ENCODE results near the gene POLR1C.

Gene POLR1C

DNA sequence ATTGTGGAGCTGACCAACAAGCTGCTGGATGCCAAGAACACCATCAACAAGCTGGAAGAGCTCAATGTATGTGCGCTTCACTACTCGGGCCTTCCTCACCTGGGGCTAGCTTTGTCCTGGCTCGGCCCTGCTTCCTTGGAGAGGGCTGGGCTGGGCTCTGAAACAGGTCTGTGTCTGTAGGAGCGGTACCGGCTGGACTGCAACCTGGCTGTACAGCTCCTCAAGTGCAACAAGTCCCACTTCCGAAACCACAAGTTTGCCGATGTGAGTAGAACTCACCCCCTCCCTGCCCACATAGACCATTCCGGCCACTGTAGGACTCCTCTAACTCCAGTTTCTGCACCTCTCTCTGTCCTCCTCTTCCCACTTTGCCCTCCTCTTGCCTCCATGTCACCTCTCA lies 13.4 kb upstream of the POLR1C start:
- H3K4me1 ChIP-seq (ENCODE audit: control insufficient read depth in 1 of 2, insufficient read depth in 2 of 2, low read length in 2 of 2) = peaks cover 0 to 9% of the 10 kb centered on the region in 2 donors
- H3K27ac ChIP-seq (ENCODE audit: low read length) = no peak overlapping the region
- no peaks in the 10 kb centered on the region for H3K9me3 ChIP-seq (ENCODE audit: control insufficient read depth in 1 of 2, low read length in 2 of 2)
- peaks cover 6% of the 10 kb centered on the region for H3K27me3 ChIP-seq (ENCODE audit: low read depth, low read length)
- H3K4me3 ChIP-seq (ENCODE audit: low read depth in 1 of 2, low read length in 2 of 2) = no peak overlapping the region
- H3K36me3 ChIP-seq (ENCODE audit: control insufficient read depth in 1 of 2, insufficient read depth in 2 of 2, low read length in 2 of 2) = peaks cover 44 to 69% of the 10 kb centered on the region in 2 donors

GRCh38 chr6:43504756-43505593 lies 11.9 kb upstream of the POLR1C start:
- Histone ChIP-seq H3K27ac (ENCODE audit: low read length) (no peak overlapping the region), H3K4me3 (ENCODE audit: low read depth in 1 of 2, low read length in 2 of 2) (no peak overlapping the region), H3K36me3 (ENCODE audit: control insufficient read depth in 1 of 2, insufficient read depth in 2 of 2, low read length in 2 of 2) (peaks cover 29 to 54% of the 10 kb centered on the region in 2 donors), H3K27me3 (ENCODE audit: low read depth, low read length) (peaks cover 11% of the 10 kb centered on the region), H3K4me1 (ENCODE audit: control insufficient read depth in 1 of 2, insufficient read depth in 2 of 2, low read length in 2 of 2) (peaks cover 0 to 5% of the 10 kb centered on the region in 2 donors), H3K9me3 (ENCODE audit: control insufficient read depth in 1 of 2, low read length in 2 of 2) (no peaks in the 10 kb centered on the region)

- no peak overlapping the region for H3K4me3 ChIP-seq (ENCODE audit: low read depth in 1 of 2, low read length in 2 of 2)
Measured at GRCh38 chr6:43505718-43506117, 11.2 kb upstream of the POLR1C start.

GRCh38 chr6:43506171-43506570 lies 10.7 kb upstream of the POLR1C start:
- peaks cover 21 to 43% of the 10 kb centered on the region in 2 donors for H3K36me3 ChIP-seq (ENCODE audit: control insufficient read depth in 1 of 2, insufficient read depth in 2 of 2, low read length in 2 of 2)
- peaks cover 11% of the 10 kb centered on the region for H3K27me3 ChIP-seq (ENCODE audit: low read depth, low read length)
- H3K27ac ChIP-seq (ENCODE audit: low read length) = no peak overlapping the region
- peaks cover 0 to 11% of the 10 kb centered on the region in 2 donors for H3K4me1 ChIP-seq (ENCODE audit: control insufficient read depth in 1 of 2, insufficient read depth in 2 of 2, low read length in 2 of 2)
- no peaks in the 10 kb centered on the region for H3K9me3 ChIP-seq (ENCODE audit: control insufficient read depth in 1 of 2, low read length in 2 of 2)
- no peak overlapping the region for H3K4me3 ChIP-seq (ENCODE audit: low read depth in 1 of 2, low read length in 2 of 2)

More at GRCh38 chr6:43505718-43506117, 11.2 kb upstream of the POLR1C start:
- no peaks in the 10 kb centered on the region for H3K9me3 ChIP-seq (ENCODE audit: control insufficient read depth in 1 of 2, low read length in 2 of 2)
- peaks cover 0 to 10% of the 10 kb centered on the region in 2 donors for H3K4me1 ChIP-seq (ENCODE audit: control insufficient read depth in 1 of 2, insufficient read depth in 2 of 2, low read length in 2 of 2)
- H3K36me3 ChIP-seq (ENCODE audit: control insufficient read depth in 1 of 2, insufficient read depth in 2 of 2, low read length in 2 of 2) = peaks cover 22 to 47% of the 10 kb centered on the region in 2 donors
- peaks cover 11% of the 10 kb centered on the region for H3K27me3 ChIP-seq (ENCODE audit: low read depth, low read length)
- H3K27ac ChIP-seq (ENCODE audit: low read length) = no peak overlapping the region

- no peaks in the 10 kb centered on the region for H3K9me3 ChIP-seq (ENCODE audit: control insufficient read depth in 1 of 2, low read length in 2 of 2)
- H3K27me3 ChIP-seq (ENCODE audit: low read depth, low read length) = peaks cover 11% of the 10 kb centered on the region
- H3K36me3 ChIP-seq (ENCODE audit: control insufficient read depth in 1 of 2, insufficient read depth in 2 of 2, low read length in 2 of 2) = peaks cover 27 to 46% of the 10 kb centered on the region in 2 donors
- H3K4me1 ChIP-seq (ENCODE audit: control insufficient read depth in 1 of 2, insufficient read depth in 2 of 2, low read length in 2 of 2) = peaks cover 0 to 13% of the 10 kb centered on the region in 2 donors
- H3K4me3 ChIP-seq (ENCODE audit: low read depth in 1 of 2, low read length in 2 of 2) = no peak overlapping the region
- no peak overlapping the region for H3K27ac ChIP-seq (ENCODE audit: low read length)
Measured at GRCh38 chr6:43506667-43507471, 10.0 kb upstream of the POLR1C start.

DNA sequence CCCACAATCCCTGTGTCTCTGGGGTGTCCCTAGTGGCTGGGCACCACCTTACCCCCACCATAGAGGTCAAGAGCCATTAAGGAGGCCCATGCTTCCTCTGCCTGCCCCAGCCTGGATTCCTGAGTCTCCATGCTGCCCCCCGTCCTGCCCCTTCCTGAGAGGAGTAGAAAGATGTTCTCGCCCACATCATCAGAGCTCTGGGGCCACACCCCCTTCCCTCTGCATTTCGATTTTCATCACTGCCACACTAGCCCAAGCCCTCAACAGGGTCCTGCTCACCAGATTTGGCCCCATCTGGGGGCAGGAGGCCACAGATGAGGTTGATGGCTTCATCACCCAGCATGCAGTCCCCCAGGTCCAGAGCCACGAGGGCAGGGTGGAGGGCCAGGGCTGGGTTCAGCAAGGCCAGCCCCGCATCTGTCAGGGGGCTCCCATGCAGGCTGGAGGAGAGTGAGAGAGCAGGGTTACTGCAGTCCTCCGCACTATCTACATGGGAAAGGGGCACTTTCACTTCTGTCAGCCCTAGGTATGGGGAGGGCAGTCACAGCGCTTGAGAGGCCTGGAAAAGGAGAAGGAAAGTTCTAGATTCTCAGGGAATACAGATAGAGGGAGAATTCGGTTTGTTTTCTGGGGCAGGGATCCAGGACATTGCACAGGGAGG lies 8.3 kb upstream of the POLR1C start:
- Histone ChIP-seq H3K4me3 (ENCODE audit: low read depth in 1 of 2, low read length in 2 of 2) (no peak overlapping the region), H3K4me1 (ENCODE audit: control insufficient read depth in 1 of 2, insufficient read depth in 2 of 2, low read length in 2 of 2) (peaks cover 0 to 14% of the 10 kb centered on the region in 2 donors), H3K27ac (ENCODE audit: low read length) (no peak overlapping the region), H3K27me3 (ENCODE audit: low read depth, low read length) (peaks cover 11% of the 10 kb centered on the region), H3K9me3 (ENCODE audit: control insufficient read depth in 1 of 2, low read length in 2 of 2) (no peaks in the 10 kb centered on the region), H3K36me3 (ENCODE audit: control insufficient read depth in 1 of 2, insufficient read depth in 2 of 2, low read length in 2 of 2) (peaks cover 29 to 47% of the 10 kb centered on the region in 2 donors)

GRCh38 chr6:43509142-43509983 lies 7.5 kb upstream of the POLR1C start:
- H3K4me1 ChIP-seq (ENCODE audit: control insufficient read depth in 1 of 2, insufficient read depth in 2 of 2, low read length in 2 of 2) = peaks cover 2 to 14% of the 10 kb centered on the region in 2 donors
- peaks cover 30 to 45% of the 10 kb centered on the region in 2 donors for H3K36me3 ChIP-seq (ENCODE audit: control insufficient read depth in 1 of 2, insufficient read depth in 2 of 2, low read length in 2 of 2)
- peaks cover 11% of the 10 kb centered on the region for H3K27me3 ChIP-seq (ENCODE audit: low read depth, low read length)
- H3K27ac ChIP-seq (ENCODE audit: low read length) = no peak overlapping the region
- H3K4me3 ChIP-seq (ENCODE audit: low read depth in 1 of 2, low read length in 2 of 2) = peak overlapping the region; percentile 39 to 73
- H3K9me3 ChIP-seq (ENCODE audit: control insufficient read depth in 1 of 2, low read length in 2 of 2) = no peaks in the 10 kb centered on the region

GRCh38 chr6:43509984-43510826 lies 6.7 kb upstream of the POLR1C start, which contains the start of gene LRRC73:
TSS of gene LRRC73 (minus strand) at chr6:43510346. CDS start at chr6:43509785, 561 bp downstream.
- Histone ChIP-seq H3K4me3 (ENCODE audit: low read depth in 1 of 2, low read length in 2 of 2) (peak within 1 kb of the TSS; percentile 57 to 73), H3K27me3 (ENCODE audit: low read depth, low read length) (peaks cover 11% of the 10 kb centered on the region), H3K27ac (ENCODE audit: low read length) (peak within 1 kb of the TSS; percentile 69), H3K36me3 (ENCODE audit: control insufficient read depth in 1 of 2, insufficient read depth in 2 of 2, low read length in 2 of 2) (peaks cover 33 to 37% of the 10 kb centered on the region in 2 donors), H3K9me3 (ENCODE audit: control insufficient read depth in 1 of 2, low read length in 2 of 2) (no peaks in the 10 kb centered on the region), H3K4me1 (ENCODE audit: control insufficient read depth in 1 of 2, insufficient read depth in 2 of 2, low read length in 2 of 2) (peaks cover 5 to 21% of the 10 kb centered on the region in 2 donors)

DNA sequence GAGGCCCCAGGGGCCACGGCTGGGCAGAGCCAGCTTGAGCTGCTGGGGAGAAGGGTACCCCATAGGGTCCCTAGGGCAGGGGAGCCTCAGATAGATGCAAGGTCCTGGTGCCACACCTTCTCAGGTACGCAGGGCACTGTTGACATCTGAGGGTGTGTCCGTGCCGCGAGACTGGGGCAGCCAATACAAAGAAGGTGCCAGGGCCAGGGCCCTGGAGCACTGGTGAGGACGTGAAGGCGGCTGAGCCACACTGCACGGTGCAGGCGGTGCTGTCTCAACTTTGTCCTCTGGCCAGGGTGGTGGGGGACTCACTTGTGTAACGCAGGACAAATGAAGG lies 6.1 kb upstream of the POLR1C start:
- Histone ChIP-seq H3K4me3 (ENCODE audit: low read depth in 1 of 2, low read length in 2 of 2) (peak overlapping the region; percentile 57 to 73), H3K36me3 (ENCODE audit: control insufficient read depth in 1 of 2, insufficient read depth in 2 of 2, low read length in 2 of 2) (peaks cover 31 to 33% of the 10 kb centered on the region in 2 donors), H3K4me1 (ENCODE audit: control insufficient read depth in 1 of 2, insufficient read depth in 2 of 2, low read length in 2 of 2) (peaks cover 10 to 27% of the 10 kb centered on the region in 2 donors), H3K9me3 (ENCODE audit: control insufficient read depth in 1 of 2, low read length in 2 of 2) (no peaks in the 10 kb centered on the region), H3K27me3 (ENCODE audit: low read depth, low read length) (peaks cover 11% of the 10 kb centered on the region), H3K27ac (ENCODE audit: low read length) (peak overlapping the region; percentile 69)
